Upper lobe of left lung (tissue), 4 donors: ENCODE measurements around the gene SH3GL2.

Source experiments
- CTCF ChIP-seq, 6 experiments: fragments of 450-650 bp in 4 of 6; fragments of 200-600 bp in 2 of 6; sonication (generic) in 2 of 6; IDR thresholded peaks; one replicate each; pipeline ENCODE4 v1.5.1; 2016 to 2019; ENCODE audit warnings: antibody characterized with exemption in 6 of 6
- EP300 ChIP-seq, 4 donors: sonication (generic); formaldehyde crosslinking; IDR thresholded peaks; one replicate each; pipeline ENCODE4 v1.5.1; 2017; ENCODE audit warnings: antibody characterized with exemption in 4 of 4, control low read depth in 2 of 4
- POLR2A ChIP-seq, 4 donors: fragments of 450-650 bp; IDR thresholded peaks; one replicate each; pipeline ENCODE4 v1.5.1; 2016 to 2017; ENCODE audit warnings: antibody characterized with exemption in 4 of 4, mild to moderate bottlenecking in 2 of 4
- POLR2AphosphoS5 ChIP-seq, 2 donors: sonication (generic); formaldehyde crosslinking; IDR thresholded peaks; one replicate each; pipeline ENCODE4 v1.5.1; 2017; ENCODE audit warnings: antibody characterized with exemption in 2 of 2

GRCh38 chr9:17625644-17626388 is 47.0 kb downstream of the SH3GL2 start:
- TF ChIP-seq CTCF (IDR thresholded peaks at IDR 0.05), result no peak
- no peak for TF ChIP-seq POLR2A (IDR thresholded peaks at IDR 0.05)
- TF ChIP-seq EP300 (IDR thresholded peaks at IDR 0.05), result no peak
- TF ChIP-seq POLR2AphosphoS5 (IDR thresholded peaks at IDR 0.05), result no peak
